Measurements from ENCODE around the gene PDE11A.

GRCh38 chr2:178110681-178111080 lies 38.1 kb upstream of the PDE11A start:
- no peak for TF ChIP-seq CTCF (IDR thresholded peaks at IDR 0.05)
- TF ChIP-seq ZFX (IDR thresholded peaks at IDR 0.05; ENCODE audit: borderline replicate concordance) = no peak
